Transverse colon (tissue), 4 donors: ENCODE measurements around the gene TNNI2. TPM values are rescaled to one million over a fixed set of nuclear protein-coding genes. Genes with fewer than 3 reads are reported as not detected.

Experiments used
- DNase-seq: peaks from one replicate; pipeline ENCODE4 v3.0.0-alpha.2; 2019
- H3K27ac ChIP-seq, 4 donors: fragments of 200-600 bp; sonication (generic); 2 replicates each; pipeline ENCODE4 v1.5.1; 2016 to 2018; ENCODE audit warnings: inconsistent platforms in 4 of 4
- H3K27me3 ChIP-seq: fragments of 200-600 bp; sonication (generic); 2 replicates; pipeline ENCODE4 v1.5.1; 2017; ENCODE audit warnings: inconsistent platforms
- H3K36me3 ChIP-seq, 4 donors: fragments of 200-600 bp; sonication (generic); 2 replicates each; pipeline ENCODE4 v1.5.1; 2017 to 2019; ENCODE audit warnings: inconsistent platforms in 4 of 4
- H3K4me1 ChIP-seq, 4 donors: fragments of 200-600 bp; sonication (generic); 2 replicates each; pipeline ENCODE4 v1.5.1; 2017 to 2020; ENCODE audit warnings: inconsistent platforms in 4 of 4
- H3K4me3 ChIP-seq, 4 donors: fragments of 200-600 bp; sonication (generic); 1 replicate in 1 of 4; 2 replicates in 3 of 4; pipeline versions ENCODE4 v1.5.1 to v1.6.1; 2017 to 2019; ENCODE audit warnings: inconsistent platforms in 4 of 4
- H3K9me3 ChIP-seq, 2 donors: fragments of 200-600 bp; sonication (generic); 2 replicates each; pipeline ENCODE4 v1.5.1; 2017 to 2019; ENCODE audit warnings: inconsistent platforms in 2 of 2
- EP300 ChIP-seq: sonication (generic); formaldehyde crosslinking; IDR thresholded peaks from one replicate; pipeline ENCODE4 v1.6.1; 2017; ENCODE audit warnings: antibody characterized with exemption, low read depth
- POLR2A ChIP-seq: fragments of 450-650 bp; IDR thresholded peaks from one replicate; pipeline ENCODE4 v1.6.1; 2016; ENCODE audit warnings: antibody characterized with exemption, mild to moderate bottlenecking, moderate library complexity
- POLR2AphosphoS5 ChIP-seq, 3 donors: sonication (generic); formaldehyde crosslinking; IDR thresholded peaks; one replicate each; pipeline ENCODE4 v1.6.1; 2016; ENCODE audit warnings: antibody characterized with exemption in 3 of 3
- WGBS, 2 donors: methylation state at CpG; one replicate each; pipeline ENCODE4 v1.1.5; 2018; ENCODE audit warnings: low coverage in 1 of 2; 5-methylcytosine and 5-hydroxymethylcytosine counted together
- in situ Hi-C, 4 donors: fragments of 200-750 bp; cut with MboI; loops; one replicate each; pipeline versions ENCODE4 v1.15.0 to v1.15.1; 2017; ENCODE audit warnings: low sequenced_read_pairs in 3 of 4, low pct_ligation_motif_present in 1 of 4, low pct_unique_long_range_greater_than_20kb in 1 of 4
- intact Hi-C: fragments of 100-400 bp; cut with DNase I; formaldehyde crosslinking; loops from one replicate; pipeline ENCODE4 v1.15.1; 2023; ENCODE audit warnings: low total_unique reads
- total RNA-seq, 4 donors: library from RNA; depleted of rRNA; stranded (reverse); fragments of >200 nt; gene quantifications; one replicate each; pipeline ENCODE4 v1.1.0, GENCODE V29; 2016
- TF ChIP-seq, protein P1 (sequence below), 5 experiments: fragments of 200-600 bp in 3 of 5; fragments of 450-650 bp in 2 of 5; sonication (generic) in 3 of 5; IDR thresholded peaks; 1 replicate in 2 of 5; 2 replicates in 3 of 5; pipeline ENCODE4 v1.5.1; 2016 to 2017; ENCODE audit warnings: antibody characterized with exemption in 5 of 5, inconsistent platforms in 3 of 5, mild to moderate bottlenecking in 2 of 5, moderate library complexity in 1 of 5

Gene TNNI2
- 10 to 100 TPM in 1 of 4 donors, 1 to 10 TPM in 1, not detected in 2; 3.5 to 35.9 TPM for total RNA-seq

DNA sequence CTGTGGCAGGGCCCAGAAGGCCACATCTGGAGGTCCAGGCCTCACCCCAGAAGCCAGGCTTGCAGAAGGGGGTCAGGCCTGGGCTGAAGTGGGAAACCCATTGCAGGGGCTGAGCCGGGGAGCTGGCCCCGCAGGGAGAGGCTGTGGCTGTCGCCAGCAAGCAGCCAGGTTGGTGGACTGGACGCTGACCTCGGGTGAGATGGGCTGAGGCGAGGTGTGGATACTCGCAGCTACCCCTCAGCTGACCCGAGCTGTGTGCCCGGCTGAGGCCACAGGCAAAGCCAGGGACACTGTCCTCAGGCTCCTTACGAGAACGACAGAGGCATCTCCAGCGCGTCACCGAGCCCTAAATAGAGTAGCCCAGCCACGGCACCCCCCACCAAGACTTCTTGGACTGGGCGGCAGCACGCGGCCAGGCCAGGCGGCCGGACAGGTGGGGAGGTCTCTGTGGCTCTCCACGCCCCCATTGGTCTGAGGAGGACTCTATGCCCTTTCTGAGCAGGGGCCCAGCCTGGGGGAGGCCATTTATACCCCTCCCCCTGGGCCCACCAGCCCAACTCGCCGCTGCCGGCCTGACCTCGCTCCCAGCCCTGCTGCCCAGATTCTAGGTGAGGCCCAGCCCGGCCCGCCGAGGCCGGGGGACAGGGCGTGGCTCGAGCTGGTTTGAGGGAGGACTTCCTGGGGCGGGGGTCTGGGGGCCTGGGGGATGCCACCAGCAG, at the start of gene TNNI2:
TNNI2 (plus strand) TSS at position 556 of the 719 bp plus-strand sequence. CDS start 716 bp downstream, outside the sequence.
- intact Hi-C loops (loop anchor here (5.0 kb wide), 1 partner anchor 314 kb away; no protein-coding TSS in a partner anchor), in situ Hi-C loops (no loop called here)
- DNase-seq = no peak
- Histone ChIP-seq H3K9me3 (no peaks in the 10 kb centered on the region), H3K36me3 (no peaks in the 10 kb centered on the region), H3K4me3 (no peak within 1 kb of the TSS), H3K27ac (peak within 1 kb of the TSS in 2 of 4 donors; percentile 13 to 24), H3K4me1 (peaks cover 7 to 20% (median 14%) of the 10 kb centered on the region in 4 donors), H3K27me3 (no peaks in the 10 kb centered on the region)
- 89% methylated on average over 12 of the region's 32 CpGs; no CpG with 5 or more reads in 1 of the 2 donors for WGBS, 2 donors
- no peak for TF ChIP-seq POLR2A
- TF ChIP-seq, protein P1, sequence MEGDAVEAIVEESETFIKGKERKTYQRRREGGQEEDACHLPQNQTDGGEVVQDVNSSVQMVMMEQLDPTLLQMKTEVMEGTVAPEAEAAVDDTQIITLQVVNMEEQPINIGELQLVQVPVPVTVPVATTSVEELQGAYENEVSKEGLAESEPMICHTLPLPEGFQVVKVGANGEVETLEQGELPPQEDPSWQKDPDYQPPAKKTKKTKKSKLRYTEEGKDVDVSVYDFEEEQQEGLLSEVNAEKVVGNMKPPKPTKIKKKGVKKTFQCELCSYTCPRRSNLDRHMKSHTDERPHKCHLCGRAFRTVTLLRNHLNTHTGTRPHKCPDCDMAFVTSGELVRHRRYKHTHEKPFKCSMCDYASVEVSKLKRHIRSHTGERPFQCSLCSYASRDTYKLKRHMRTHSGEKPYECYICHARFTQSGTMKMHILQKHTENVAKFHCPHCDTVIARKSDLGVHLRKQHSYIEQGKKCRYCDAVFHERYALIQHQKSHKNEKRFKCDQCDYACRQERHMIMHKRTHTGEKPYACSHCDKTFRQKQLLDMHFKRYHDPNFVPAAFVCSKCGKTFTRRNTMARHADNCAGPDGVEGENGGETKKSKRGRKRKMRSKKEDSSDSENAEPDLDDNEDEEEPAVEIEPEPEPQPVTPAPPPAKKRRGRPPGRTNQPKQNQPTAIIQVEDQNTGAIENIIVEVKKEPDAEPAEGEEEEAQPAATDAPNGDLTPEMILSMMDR (IDR thresholded peaks at IDR 0.05) = no peak
- TF ChIP-seq EP300 = no peak
- no peak for TF ChIP-seq POLR2AphosphoS5 (IDR thresholded peaks at IDR 0.05)

DNA sequence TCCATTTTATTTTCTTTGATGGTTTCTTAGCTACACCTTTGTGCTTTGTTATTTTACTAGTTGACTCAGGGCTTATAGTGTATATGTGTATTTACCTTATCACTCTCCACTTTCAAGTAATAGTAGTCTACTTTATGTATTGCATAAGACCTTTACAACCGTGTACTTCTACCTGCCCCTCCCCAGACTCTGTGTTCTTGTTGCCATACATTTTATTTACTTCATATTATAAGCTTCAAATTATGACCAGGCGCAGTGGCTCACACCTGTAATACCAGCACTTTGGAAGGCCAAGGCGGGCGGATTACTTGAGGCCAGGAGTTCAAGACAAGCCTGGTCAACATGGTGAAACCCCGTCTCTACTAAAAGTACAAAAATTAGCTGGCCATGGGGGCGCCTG, 46.9 kb upstream of the TNNI2 start:
- Histone ChIP-seq H3K27ac (no peak overlapping the region), H3K27me3 (peaks cover 14% of the 10 kb centered on the region), H3K4me1 (peaks cover 0 to 9% (median 0%) of the 10 kb centered on the region in 4 donors), H3K9me3 (no peaks in the 10 kb centered on the region), H3K36me3 (no peaks in the 10 kb centered on the region), H3K4me3 (no peak overlapping the region)
- TF ChIP-seq, protein P1 (IDR thresholded peaks at IDR 0.05) = no peak
- peak in 2 of 3 donors; percentile 13 to 40 for TF ChIP-seq POLR2AphosphoS5 (IDR thresholded peaks at IDR 0.05)
- no peak for TF ChIP-seq EP300
- TF ChIP-seq POLR2A = no peak
- intact Hi-C loops = no loop called here
- peak; percentile 57 for DNase-seq
- in situ Hi-C loops = no loop called here
- WGBS, 2 donors = 47 to 75% methylated on average over 5 to 6 of the region's 6 CpGs

- no peak for DNase-seq
- Histone ChIP-seq H3K9me3 (no peaks in the 10 kb centered on the region), H3K27ac (no peak overlapping the region), H3K27me3 (peaks cover 14% of the 10 kb centered on the region), H3K4me1 (peaks cover 0 to 9% (median 0%) of the 10 kb centered on the region in 4 donors), H3K4me3 (no peak overlapping the region), H3K36me3 (no peaks in the 10 kb centered on the region)
- TF ChIP-seq POLR2AphosphoS5 (IDR thresholded peaks at IDR 0.05) (no peak), POLR2A (no peak), EP300 (no peak)
- TF ChIP-seq, protein P1 (IDR thresholded peaks at IDR 0.05) = no peak
- intact Hi-C loops = no loop called here
- WGBS, 2 donors = 82% methylated on average over 10 to 12 of the region's 12 CpGs
- in situ Hi-C loops = no loop called here
Observed at GRCh38 chr11:1792461-1792860, 46.3 kb upstream of the TNNI2 start.

- in situ Hi-C loops = no loop called here
- no peak for DNase-seq
- Histone ChIP-seq H3K36me3 (no peaks in the 10 kb centered on the region), H3K4me1 (peaks cover 0 to 9% (median 0%) of the 10 kb centered on the region in 4 donors), H3K27me3 (peaks cover 18% of the 10 kb centered on the region), H3K4me3 (no peak overlapping the region), H3K9me3 (no peaks in the 10 kb centered on the region), H3K27ac (no peak overlapping the region)
- no peak for TF ChIP-seq POLR2AphosphoS5 (IDR thresholded peaks at IDR 0.05)
- no peak for TF ChIP-seq EP300
- TF ChIP-seq, protein P1 (IDR thresholded peaks at IDR 0.05) = no peak
- no peak for TF ChIP-seq POLR2A
- intact Hi-C loops = no loop called here
- WGBS, 2 donors = 25 to 61% methylated on average over 1 to 3 of the region's 3 CpGs
Observed at GRCh38 chr11:1793081-1793480, 45.7 kb upstream of the TNNI2 start.
